AG04450 (cell line): ENCODE measurements around the gene TRIM37. TPM values are rescaled to one million over a fixed set of nuclear protein-coding genes. Genes with fewer than 3 reads are reported as not detected.

Source experiments
- CTCF ChIA-PET: fragments of 300-600, 350-600 bp; formaldehyde crosslinking; extraction: SDS; loops from one replicate; lab custom pipeline; 2022; ENCODE audit warnings: antibody characterized with exemption, inconsistent platforms; lab: Charles Lee
- POLR2A ChIA-PET: fragments of 350-600 bp; formaldehyde crosslinking; extraction: SDS; loops from one replicate; lab custom pipeline; 2021; ENCODE audit warnings: antibody characterized with exemption, inconsistent platforms; lab: Yijun Ruan, JAX
- DNase-seq: peaks from one replicate; pipeline ENCODE4 v3.0.0-alpha.2; 2011; ENCODE audit warnings: low read depth, low spot score
- H3K27ac ChIP-seq: one replicate; pipeline ENCODE4 v1.5.1; 2012; ENCODE audit warnings: low read depth, low read length, control low read depth
- H3K27me3 ChIP-seq: one replicate; pipeline ENCODE4 v1.6.0; 2012; ENCODE audit warnings: low read length; ENCODE audit not compliant: control insufficient read depth, insufficient read depth
- H3K4me3 ChIP-seq: 2 replicates; pipeline ENCODE4 v1.5.1; 2011; ENCODE audit warnings: mild to moderate bottlenecking, low read depth, low read length, control low read depth
- H3K9me3 ChIP-seq: 2 replicates; pipeline ENCODE4 v1.5.1; 2012; ENCODE audit warnings: low read length; ENCODE audit not compliant: control insufficient read depth, insufficient read depth
- CTCF ChIP-seq: IDR thresholded peaks from 2 replicates; pipeline ENCODE4 v1.5.1; 2011; ENCODE audit warnings: low read depth, low read length, control low read depth, inconsistent platforms
- polyA plus RNA-seq: library from polyadenylated mRNA; depleted of rRNA; stranded (reverse); fragments of >200 nt; gene quantifications from 2 replicates; pipeline ENCODE4 v1.2.3, GENCODE V29; 2011; rRNA removed
- small RNA-seq: library from RNA; depleted of rRNA; stranded (forward); fragments of <200 nt; gene quantifications from one replicate; pipeline ENCODE3, GENCODE V24; 2012; ENCODE audit warnings: low read depth; ENCODE audit not compliant: insufficient read length

TRIM37 gene
- polyA plus RNA-seq, 1 experiment = 34.8 TPM

- CTCF ChIA-PET = interaction anchor here (0.7 to 1.4 kb wide), 2 partner anchors 9 to 10 kb away, joined by 3 to 6 read pairs; no protein-coding TSS in a partner anchor
- Histone ChIP-seq H3K4me3 (no peak overlapping the region), H3K9me3 (no peaks in the 10 kb centered on the region), H3K27me3 (no peaks in the 10 kb centered on the region), H3K27ac (no peak overlapping the region)
- POLR2A ChIA-PET = no interaction called here
- TF ChIP-seq CTCF = no peak
- no peak for DNase-seq
These were observed 170.4 kb downstream of the TRIM37 start for GRCh38 chr17:58936295-58936694.

GRCh38 chr17:58932956-58933355, 173.7 kb downstream of the TRIM37 start:
- no peak for DNase-seq
- TF ChIP-seq CTCF = no peak
- Histone ChIP-seq H3K4me3 (no peak overlapping the region), H3K9me3 (no peaks in the 10 kb centered on the region), H3K27me3 (no peaks in the 10 kb centered on the region), H3K27ac (no peak overlapping the region)
- CTCF ChIA-PET = no interaction called here
- POLR2A ChIA-PET = no interaction called here

Small RNAs within 50 kb of the gene (small RNA-seq; reads per million reads assigned to genes)
- gene MIR301A = 19,643 reads per million, percentile 99 among the genes with 10 or more reads in this experiment
- gene MIR454 = 434 reads per million, percentile 94 among the genes with 10 or more reads in this experiment
- gene RN7SL716P = not detected
- not detected for gene RNU2-58P

Other genes starting within 250 kb of the TRIM37 start
- gene SKA2, start 48.3 kb upstream of the TRIM37 start, polyA plus RNA-seq = 32.4 and 45.4 TPM in 2 replicates
- 15.0 and 20.2 TPM in 2 replicates for gene PRR11, start 48.9 kb upstream of the TRIM37 start, polyA plus RNA-seq
- gene SMG8, start 103.2 kb upstream of the TRIM37 start, polyA plus RNA-seq = 15.7 and 16.6 TPM in 2 replicates
- gene GDPD1, start 113.6 kb upstream of the TRIM37 start, polyA plus RNA-seq = 1.9 and 2.7 TPM in 2 replicates
- 6.0 and 7.7 TPM in 2 replicates for gene YPEL2, start 224.8 kb upstream of the TRIM37 start, polyA plus RNA-seq